ENCODE data around the gene FNDC3B. TPM values are rescaled to one million over a fixed set of nuclear protein-coding genes. Genes with fewer than 3 reads are reported as not detected.

FNDC3B gene
- total and polyA plus RNA-seq, 9 of the 15 experiments (the other 6 are each of a cell fraction or from before 2014, with no cell fraction given) = 7.0 to 35.8 (median 16.2) TPM

GRCh38 chr3:172343979-172344378 lies 304.6 kb downstream of the FNDC3B start:
- in situ Hi-C loops (cut with MboI) (no loop called here), intact Hi-C loops (cut with micrococcal nuclease) (no loop called here)
- Histone ChIP-seq H2AFZ (ENCODE audit: low read depth, low read length) (no peak overlapping the region), H3K4me1 (replicated peaks in 1 of 2; ENCODE audit: control insufficient read depth in 2 of 2, insufficient read depth in 2 of 2, low read length in 2 of 2) (no peaks in the 10 kb centered on the region; a peak in 1 of 5 replicates), H3K9me3 (replicated peaks; ENCODE audit: control insufficient read depth, insufficient read depth, low read depth, low read length) (no peaks in the 10 kb centered on the region), H3K79me2 (ENCODE audit: control insufficient read depth, insufficient read depth, low read length) (no peaks in the 10 kb centered on the region), H3K9ac (ENCODE audit: insufficient read depth in 1 of 2, low read depth in 2 of 2, low read length in 2 of 2) (no peak overlapping the region), H3K4me3 (no peak overlapping the region), H3K4me2 (ENCODE audit: insufficient read depth, low read length) (no peak overlapping the region), H3K9me1 (ENCODE audit: control insufficient read depth, insufficient read depth, low read length) (no peaks in the 10 kb centered on the region), H3K27ac (ENCODE audit: extremely low read depth, low read depth, low read length) (no peak overlapping the region), H3K36me3 (ENCODE audit: control insufficient read depth, insufficient read depth, low read length) (peaks cover 81% of the 10 kb centered on the region), H4K20me1 (replicated peaks; ENCODE audit: control insufficient read depth, insufficient read depth, low read length) (no peaks in the 10 kb centered on the region), H3K27me3 (ENCODE audit: control insufficient read depth in 2 of 2, insufficient read depth in 2 of 2, low read length in 2 of 2) (no peaks in the 10 kb centered on the region)
- FAIRE-seq (no peak), ATAC-seq (no peak), DNase-seq (ENCODE audit: extremely low read depth in 1 of 4, low spot score in 3 of 4) (no peak)
- WGBS (ENCODE audit: insufficient coverage, low coverage, missing lambda C conversion rate) = 94% methylated on average over 12 of the region's 12 CpGs
- no TSS peak for BruUV-seq (replicated peaks)
- ChIA-PET CTCF (ENCODE audit: low intra/inter-chr PET ratio) (no interaction called here), POLR2A (no interaction called here)
- TF ChIP-seq EWSR1 (IDR thresholded peaks at IDR 0.05; ENCODE audit: borderline replicate concordance, low read depth, partially characterized antibody) (no peak), NR0B1 (IDR thresholded peaks at IDR 0.05; ENCODE audit: partially characterized antibody) (no peak), ZBTB7A (IDR thresholded peaks at IDR 0.05; ENCODE audit: borderline replicate concordance, control insufficient read depth, low read depth, low read length) (no peak), RUNX1 (IDR thresholded peaks at IDR 0.05; ENCODE audit: low read depth) (no peak), ZNF140 (CRISPR knock-in tag; IDR thresholded peaks at IDR 0.05) (no peak), GATAD2B (IDR thresholded peaks at IDR 0.05; ENCODE audit: borderline replicate concordance) (no peak), EP400 (IDR thresholded peaks at IDR 0.05) (no peak), FOXP4 (CRISPR knock-in tag; IDR thresholded peaks at IDR 0.05; ENCODE audit: borderline replicate concordance) (no peak), CHAMP1 (IDR thresholded peaks at IDR 0.05) (no peak), ZBTB17 (CRISPR knock-in tag; IDR thresholded peaks at IDR 0.05) (no peak), ZNF589 (CRISPR knock-in tag; IDR thresholded peaks at IDR 0.05; ENCODE audit: low read depth) (no peak), ZNF586 (CRISPR knock-in tag; conservative IDR thresholded peaks at IDR 0.05) (no peak), OTX1 (CRISPR knock-in tag; IDR thresholded peaks at IDR 0.05) (no peak), ZNF655 (CRISPR knock-in tag; IDR thresholded peaks at IDR 0.05) (no peak)
